Measurements from ENCODE around the gene PCSK5.

- TF ChIP-seq EZH2 (IDR thresholded peaks at IDR 0.05; ENCODE audit: borderline replicate concordance, low read depth, low read length, severe bottlenecking), result no peak
- TF ChIP-seq CTCF (IDR thresholded peaks at IDR 0.05; ENCODE audit: borderline replicate concordance, extremely low read depth, low read length, poor library complexity, severe bottlenecking), result no peak
Measured at GRCh38 chr9:75992482-75993206, 102.2 kb downstream of the PCSK5 start.

Data from DND-41 (cell line).